DMS153 treated with DMSO at 0.1 percent for 48 hours (cell line): ENCODE measurements around the gene ARHGEF17.

Experiments
- DNase-seq: peaks from one replicate; lab custom pipeline; 2025; ENCODE audit not compliant: unreplicated experiment; lab: John Stamatoyannopoulos, UW

Gene ARHGEF17

GRCh38 chr11:73404048-73404447 is 96.0 kb downstream of the ARHGEF17 start:
- DNase-seq = no peak

GRCh38 chr11:73404506-73405145 is 96.5 kb downstream of the ARHGEF17 start:
- no peak for DNase-seq

GRCh38 chr11:73405146-73405510 is 97.1 kb downstream of the ARHGEF17 start:
- DNase-seq = no peak

DNA sequence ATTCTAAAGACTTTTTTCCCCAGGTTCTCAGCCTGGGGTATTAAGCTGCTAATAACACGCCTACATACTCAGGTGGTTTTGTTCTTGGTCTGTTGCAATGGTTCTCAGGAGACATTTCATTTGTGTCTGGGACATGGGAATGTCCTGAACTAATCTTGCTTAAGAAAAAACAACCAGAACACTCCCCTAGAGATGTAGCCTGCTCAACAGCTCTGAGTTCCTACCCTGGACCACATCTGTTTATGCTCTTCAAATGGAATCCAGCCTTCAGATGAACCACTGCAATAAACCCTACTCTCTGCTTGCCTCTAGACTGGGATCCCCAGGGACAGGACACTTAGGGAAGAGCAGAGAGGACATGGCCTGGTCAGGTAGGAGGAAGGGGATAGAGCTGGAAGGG is 98.1 kb downstream of the ARHGEF17 start:
- no peak for DNase-seq

DNA sequence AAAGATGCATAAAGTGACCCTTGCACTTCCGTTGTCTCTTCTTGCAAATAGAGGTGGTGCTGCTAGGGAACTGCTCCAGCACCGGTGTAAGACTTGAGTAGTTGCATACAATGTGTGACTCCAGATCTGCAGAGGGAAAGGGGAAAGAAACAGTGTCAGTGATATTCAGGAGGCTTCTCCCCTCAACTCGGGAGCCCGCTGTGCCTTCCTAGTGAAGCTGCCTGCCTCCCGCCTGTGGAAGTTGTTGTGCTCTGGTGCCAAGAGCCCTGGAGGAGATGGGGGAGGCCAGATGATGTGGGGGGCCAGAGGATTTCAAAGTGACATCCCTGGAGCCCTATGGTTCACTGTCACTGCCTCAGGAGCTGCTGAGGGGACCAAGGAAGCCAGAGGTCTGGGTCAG is 98.5 kb downstream of the ARHGEF17 start:
- no peak for DNase-seq

DNA sequence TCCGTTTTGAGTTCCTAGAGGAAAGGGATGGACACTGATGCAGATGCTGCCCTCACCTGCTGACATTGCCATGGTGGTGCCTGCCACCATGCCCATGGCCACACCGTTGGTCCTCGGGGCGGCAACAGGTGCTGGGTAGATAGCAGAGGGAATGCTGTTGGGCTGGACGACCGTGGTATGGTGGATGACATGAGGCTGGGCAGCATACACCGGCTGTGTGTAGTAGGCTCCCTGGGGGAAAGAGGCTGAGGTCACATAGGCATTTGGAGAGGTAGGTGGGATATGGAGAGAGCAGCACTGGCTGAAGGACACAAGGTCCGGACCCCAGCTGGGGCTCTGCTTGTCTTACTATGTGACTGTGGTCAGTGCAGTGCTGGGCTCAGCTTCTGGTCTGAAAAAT is 101.4 kb downstream of the ARHGEF17 start:
- no peak for DNase-seq

GRCh38 chr11:73410627-73411026 is 102.6 kb downstream of the ARHGEF17 start:
- DNase-seq = no peak

DNA sequence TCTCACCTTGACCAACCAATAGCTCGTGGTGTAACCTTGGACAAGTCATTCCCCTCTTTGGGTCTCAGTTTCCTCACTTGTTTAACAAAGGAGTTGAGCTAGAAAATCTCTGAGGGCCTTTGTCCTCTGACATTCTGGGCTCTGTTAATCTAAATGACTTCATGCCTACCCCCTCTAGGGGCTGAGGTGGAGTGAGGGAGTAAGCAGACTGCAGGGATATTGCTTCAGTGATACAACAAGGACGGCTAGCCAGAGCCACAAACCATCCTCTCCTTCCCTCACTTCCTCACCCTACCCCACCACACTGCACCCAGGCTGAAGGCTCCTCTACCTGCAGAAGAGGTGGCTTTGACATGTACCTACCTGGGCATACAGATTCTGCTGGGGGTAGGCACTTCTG is 103.0 kb downstream of the ARHGEF17 start:
- DNase-seq = no peak

- DNase-seq = no peak
Measured at GRCh38 chr11:73412308-73412707, 104.2 kb downstream of the ARHGEF17 start.

DNA sequence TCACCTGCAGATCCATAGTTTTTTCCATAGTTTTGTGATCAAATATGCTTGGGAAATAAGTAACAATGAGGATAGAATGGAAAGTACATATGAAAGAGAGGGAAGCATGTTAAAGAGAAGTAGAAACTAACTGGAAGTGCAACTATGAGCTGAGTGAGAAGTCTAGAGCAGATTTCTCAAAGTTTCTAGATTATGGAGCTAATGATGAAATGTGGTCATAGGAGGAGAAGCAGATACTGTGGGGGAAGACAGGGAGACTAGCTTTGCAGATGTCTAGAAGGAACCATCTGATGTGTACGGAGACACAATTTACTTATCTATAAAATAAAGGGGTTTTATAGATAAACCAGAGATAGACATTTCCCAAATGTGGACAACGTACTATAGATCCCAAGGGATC is 105.2 kb downstream of the ARHGEF17 start:
- DNase-seq = no peak

- no peak for DNase-seq
Measured at GRCh38 chr11:73414977-73415651, 107.0 kb downstream of the ARHGEF17 start.

GRCh38 chr11:73415854-73416615 is 108.0 kb downstream of the ARHGEF17 start:
- DNase-seq = no peak

- DNase-seq = no peak
Measured at GRCh38 chr11:73416786-73417185, 108.7 kb downstream of the ARHGEF17 start.
